Glomerular endothelial cell (primary cell): Measurements from ENCODE around the gene ETFA. TPM values are rescaled to one million over a fixed set of nuclear protein-coding genes. Genes with fewer than 3 reads are reported as not detected.

Source experiments
- DNase-seq: peaks from one replicate; pipeline ENCODE4 v3.0.0-alpha.2; 2011; ENCODE audit warnings: low read depth, low spot score; ENCODE audit errors: extremely low read depth
- total RNA-seq: library from RNA; depleted of rRNA; stranded (reverse); fragments of >200 nt; gene quantifications from 2 replicates; pipeline ENCODE4 v1.2.3, GENCODE V29; 2015

ETFA gene
- total RNA-seq, 1 donor from 2014 or later: 64.1 TPM

DNA sequence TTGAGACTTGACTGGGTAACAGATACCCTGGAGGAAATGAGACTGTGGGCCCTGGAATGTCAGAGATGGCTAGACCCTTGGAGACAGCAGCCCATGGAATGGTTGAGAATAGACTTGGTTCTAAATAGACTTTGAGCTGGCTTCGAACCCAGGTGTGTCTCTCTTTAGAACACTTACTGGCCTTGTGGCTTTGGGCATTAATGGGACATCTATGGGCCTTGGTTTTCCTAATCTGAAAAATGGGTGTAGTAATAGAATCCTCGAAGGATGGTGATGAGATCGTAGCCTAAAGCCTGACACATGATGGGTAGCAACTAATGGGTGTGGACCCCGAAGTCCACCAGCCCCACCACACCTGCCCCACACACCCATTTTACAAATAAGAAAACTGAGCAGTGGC is 132.2 kb downstream of the ETFA start:
- no peak for DNase-seq

DNA sequence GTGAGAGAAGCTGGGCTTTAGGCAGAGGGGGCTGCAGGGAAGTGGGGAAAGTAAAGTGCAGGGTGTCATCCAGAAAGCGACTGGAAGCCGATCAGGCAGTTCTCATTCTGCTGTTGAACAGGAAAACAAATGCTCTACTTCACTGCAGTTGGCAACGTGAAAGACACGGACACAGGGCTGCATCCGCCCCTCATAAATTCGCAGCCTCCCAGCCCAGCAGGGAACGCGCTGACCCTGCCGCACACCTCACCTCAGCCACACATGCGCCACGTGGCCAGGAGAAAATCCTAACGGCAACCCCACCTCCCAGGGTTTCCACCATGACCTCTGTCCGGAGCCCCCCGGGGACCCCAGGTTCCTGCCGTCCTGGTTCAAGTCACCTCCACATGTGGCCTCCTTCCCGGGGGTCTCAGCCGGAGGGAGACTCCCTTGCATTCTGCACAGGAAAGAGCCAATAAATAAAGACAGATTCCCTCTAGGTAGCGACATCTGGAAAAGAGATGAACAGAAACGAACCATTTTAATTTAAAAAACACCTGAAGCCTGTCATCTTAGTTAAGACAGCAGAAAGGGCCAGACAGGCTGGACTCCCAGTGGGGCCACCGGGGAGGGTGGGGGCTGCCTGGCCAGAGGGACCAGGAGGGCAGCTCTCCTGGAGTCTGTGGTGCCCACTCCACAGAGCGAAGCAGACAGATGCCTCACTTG is 132.8 kb downstream of the ETFA start:
- no peak for DNase-seq

DNA sequence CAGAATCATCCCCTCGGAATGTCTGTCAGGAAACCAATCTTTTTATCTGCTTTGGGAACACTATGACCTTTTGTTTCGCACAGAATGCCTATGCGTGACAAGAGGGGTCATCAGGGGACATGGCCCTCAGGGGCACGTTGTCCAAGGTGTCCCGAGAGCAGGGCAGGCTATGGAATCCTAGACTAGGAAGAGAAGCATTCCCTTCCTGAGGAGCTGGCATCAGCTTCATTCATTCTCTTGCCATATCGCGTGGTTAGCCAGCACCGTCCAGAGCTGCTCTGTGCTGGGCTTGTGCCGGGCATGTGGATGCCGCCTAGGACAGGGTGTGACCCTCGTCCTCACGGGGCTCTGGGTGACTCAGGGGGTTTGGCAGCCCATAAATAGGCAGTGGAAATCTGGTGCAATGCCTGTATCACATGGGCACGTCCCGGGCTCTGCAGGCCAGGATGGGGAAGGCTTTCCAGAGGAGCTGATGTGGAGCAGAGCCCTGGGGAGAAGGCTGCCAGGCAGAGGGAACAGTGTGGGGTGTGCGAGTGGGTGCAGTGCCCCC is 133.7 kb downstream of the ETFA start:
- DNase-seq: no peak

DNA sequence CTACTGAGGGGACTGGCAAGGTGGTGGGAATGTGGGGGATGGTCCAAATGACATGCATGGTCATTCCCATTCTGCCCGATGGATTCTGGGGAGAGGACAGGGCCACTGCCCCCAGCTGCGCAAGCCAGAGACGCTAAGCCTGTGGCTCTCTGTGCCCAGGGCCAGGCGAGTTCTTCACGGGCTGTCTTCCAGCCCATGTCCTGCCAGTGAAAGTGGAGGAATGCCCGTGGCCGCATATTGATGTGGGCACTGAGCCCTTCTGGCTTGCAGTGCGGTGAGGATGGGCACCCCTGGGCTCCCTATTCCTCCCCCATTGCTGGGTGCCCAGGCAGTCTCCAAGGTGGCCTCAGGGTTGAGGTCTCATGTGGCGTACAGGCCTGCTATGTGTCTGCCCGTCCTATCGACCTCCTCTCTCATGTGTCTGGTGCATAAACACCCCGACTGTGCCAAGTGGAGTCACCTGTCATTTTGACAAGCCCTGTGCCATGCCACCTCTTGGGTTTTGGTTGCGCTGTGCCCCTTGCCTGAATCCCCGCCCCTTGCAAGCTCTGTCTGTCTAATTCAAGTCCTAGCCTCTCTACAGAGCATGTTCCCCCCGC is 134.7 kb downstream of the ETFA start:
- no peak for DNase-seq

DNA sequence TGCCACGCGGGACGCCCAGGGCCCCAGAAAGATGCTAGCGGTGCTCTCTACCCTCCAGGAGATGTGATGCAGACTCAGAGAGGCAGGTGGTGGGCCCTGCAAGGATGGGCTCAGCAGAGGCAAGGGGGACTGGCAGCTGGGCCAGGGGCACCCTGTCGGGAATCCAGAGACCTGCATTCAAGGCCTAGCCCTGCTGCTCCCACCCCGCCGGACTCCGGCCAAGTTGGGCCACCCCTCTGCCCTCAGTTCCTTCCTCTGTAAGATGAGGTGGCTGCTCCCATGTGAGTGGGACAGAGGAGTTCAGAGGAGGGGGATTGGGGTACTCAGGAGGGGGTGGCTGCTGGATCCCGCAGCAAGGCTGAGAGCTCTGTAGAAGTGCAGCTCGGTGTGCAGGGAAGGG is 135.2 kb downstream of the ETFA start:
- DNase-seq: no peak

DNA sequence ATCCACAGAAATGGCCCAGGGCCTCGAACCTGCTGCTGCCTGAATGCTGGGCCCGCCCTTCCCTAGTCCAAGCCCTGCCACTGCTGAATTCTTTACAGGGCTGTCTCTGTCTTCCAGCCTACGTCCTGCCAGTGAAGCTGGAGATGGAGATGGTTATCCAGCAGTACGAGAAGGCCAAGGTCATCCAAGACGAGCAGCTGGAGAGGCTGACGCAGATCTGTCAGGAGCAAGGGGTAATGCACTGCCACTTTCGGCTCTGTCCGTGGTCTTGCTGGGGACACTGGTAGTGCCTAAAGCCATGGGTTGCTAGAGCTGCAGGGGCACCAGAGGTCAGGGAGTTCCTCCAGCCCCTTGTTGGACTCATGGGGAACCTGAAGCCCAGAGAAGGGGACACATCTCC is 135.8 kb downstream of the ETFA start:
- no peak for DNase-seq

DNA sequence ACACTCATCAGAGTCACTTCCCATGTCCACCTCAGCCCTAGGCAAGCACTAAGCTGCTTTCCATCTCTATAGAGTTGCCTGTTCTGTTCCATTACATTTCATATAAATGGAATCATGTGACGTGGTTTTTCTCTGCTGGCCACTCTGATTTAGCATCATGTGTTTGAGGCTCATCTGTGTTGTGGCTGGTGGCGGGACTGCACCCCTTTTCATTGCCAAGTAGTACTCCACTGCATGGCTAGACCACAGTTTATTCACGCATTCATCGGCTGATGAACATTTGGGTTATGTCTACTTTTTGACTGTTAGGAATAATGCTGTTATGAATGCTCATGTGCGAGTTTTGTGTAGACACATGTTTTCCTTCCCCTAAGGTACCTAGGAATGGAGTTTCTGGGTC is 136.6 kb downstream of the ETFA start:
- no peak for DNase-seq

DNA sequence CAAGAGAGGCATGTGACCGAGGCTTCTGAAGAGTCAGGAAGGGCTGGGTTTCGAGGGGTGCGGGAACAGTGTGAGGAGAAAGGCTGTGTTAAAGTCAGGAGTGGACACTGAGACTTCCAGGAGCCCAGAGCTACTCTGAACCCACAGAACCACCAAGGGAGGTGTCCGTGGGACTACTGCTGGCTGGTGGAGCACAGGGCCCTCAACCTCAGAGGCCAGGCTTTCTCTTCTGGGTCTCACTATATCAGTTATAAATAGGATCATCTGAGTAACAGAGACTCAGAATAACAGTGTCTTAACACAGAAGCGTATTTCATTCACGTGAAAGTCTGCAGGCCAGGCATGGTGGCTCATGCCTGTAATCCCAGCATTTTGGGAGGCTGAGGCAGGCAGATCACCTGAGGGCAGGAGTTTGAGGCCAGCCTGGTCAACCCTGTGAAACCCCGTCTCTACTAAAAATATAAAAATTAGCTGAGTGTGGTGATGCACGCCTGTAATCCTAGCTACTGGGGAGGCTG is 137.9 kb downstream of the ETFA start:
- DNase-seq: no peak

DNA sequence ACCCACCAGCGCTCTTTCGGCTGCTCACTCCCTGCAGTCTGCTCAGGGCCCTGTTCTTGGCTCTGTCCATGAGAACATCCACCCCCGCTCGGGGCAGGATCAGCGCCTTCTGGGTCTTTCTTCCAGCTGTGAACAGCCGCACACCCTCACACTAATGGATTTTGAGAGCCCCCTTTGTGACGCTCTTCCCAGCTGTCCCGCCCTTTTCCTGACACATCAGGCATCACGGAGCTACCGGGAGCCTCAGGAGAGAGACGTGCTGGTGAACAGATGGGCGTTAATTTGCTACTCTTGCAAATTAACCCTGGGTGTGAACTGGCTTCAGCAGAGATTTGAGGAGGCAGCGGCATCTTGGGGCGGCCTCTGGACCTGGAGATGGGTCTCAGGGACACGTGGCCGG is 138.5 kb downstream of the ETFA start:
- DNase-seq: no peak

DNA sequence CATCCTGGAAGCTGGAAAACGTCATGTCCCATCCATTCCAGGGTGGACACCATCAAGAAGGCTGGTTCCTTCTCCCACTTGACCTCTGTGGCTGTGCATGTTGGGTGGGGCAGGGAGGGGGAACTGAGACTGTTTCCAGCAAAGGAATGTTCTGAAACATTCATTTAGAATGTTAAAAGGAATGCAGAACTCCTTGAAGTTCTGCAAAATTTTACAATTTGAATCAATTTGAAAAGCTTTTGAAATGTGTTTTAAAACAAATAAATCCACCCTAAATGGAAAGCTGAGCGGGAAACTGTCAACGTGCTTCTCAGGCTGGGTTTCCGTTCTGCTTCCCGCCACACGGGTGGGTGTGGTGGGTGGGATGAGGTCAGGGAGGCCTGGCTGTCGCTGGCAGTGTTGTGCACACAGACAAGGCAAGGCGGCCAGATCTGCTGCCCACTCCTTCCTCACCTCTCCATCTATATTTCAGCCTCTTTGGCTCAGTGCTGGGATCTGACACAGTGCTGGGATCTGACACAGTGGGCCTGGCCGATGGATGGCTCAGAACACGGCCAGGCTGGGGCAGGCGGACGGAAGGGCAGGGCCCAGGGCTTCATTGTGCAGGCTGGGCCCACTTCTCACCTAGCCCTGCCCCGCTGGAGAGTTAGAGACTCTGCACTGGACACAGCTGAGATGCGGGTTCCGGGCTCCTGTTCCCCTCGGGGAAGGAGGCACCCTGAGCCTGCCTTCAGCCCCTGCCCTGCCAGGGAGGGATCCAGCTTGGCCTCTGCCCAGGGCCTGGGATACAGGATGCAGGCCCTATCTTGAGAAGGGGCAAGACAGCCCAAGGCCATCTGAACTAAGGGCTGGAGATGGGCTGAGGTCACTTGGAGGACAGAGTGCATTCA is 141.1 kb downstream of the ETFA start:
- no peak for DNase-seq

DNA sequence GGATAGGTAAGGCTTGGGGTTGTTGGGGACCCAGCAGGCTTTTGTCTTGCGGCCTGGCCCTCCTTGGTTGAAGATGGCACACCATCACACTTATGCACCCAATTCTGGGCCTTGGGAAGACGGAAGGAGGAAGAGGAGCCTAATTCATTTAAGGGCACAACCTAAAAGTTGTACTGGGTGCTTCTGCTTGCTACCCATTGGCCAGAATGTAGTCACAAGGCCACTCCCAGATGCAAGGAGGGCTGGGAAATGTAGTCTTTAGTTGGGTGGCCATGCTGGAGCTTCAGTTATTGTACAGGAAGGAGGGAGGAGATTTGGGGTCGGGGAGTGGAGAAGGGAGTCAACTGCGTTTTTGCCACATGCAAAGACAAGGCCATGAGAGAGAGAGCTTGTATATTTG is 142.3 kb downstream of the ETFA start:
- DNase-seq: no peak

DNA sequence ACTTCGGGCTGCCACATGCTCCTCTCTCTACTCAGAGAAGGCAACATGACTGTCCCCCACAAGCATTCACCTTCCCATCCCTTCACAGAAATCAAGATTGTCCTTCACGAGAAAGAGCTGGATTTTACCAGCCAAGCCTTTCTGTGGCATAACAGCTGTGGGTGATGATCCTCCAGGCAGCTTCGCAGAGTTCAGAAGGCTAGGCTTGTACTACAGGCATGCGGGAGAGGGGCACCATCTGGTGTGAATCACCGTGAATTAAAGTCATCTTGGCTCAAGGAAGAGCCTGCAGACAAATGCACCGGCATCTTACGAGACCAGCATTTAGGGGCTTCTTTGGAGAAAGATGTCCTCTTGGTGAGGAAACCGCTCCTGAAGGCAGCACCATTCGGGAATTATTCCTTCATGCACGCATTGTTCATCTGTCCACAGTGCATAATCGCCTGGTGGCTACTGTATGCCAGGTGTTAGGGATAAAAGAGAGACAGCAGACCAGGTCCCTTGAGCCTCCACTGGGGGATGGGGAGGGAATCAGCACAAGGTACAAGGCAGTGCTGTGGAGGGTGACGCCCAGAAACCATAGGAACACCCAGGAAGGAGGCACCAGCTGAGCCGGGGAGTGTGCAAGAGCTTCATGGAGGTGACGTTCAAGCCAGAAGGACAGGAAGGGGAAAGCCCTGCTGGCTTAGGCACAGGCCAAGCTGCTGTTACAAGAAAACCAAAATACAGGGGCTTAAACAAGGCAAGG is 142.9 kb downstream of the ETFA start:
- no peak for DNase-seq

DNA sequence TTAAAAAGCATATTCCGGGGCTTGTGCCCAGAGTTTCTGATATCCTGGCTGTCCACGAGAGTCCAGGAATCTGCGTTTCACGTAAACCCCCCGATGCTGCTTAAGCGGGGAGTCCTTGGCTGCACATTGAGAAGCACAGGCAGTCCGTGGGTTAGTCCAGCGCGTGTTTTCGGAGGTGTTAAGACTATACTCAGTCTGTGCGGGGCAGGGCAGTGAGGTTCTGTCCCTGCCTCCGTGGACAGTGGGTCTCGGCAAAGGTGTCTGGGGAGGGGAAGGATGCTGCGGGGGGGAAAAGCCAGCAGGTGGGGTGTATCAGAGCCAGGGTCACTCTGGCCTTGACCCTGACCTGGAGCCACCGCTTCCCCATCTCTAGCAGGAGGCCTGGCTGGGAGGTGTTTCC is 145.3 kb downstream of the ETFA start:
- DNase-seq: no peak

Other genes starting within 250 kb of the ETFA start
- 0.18 and 0.19 TPM in 2 replicates for gene ISL2, start 25.3 kb upstream of the ETFA start, total RNA-seq